Myometrial cell (primary cell): ENCODE data around the gene DNA2. TPM values are rescaled to one million over a fixed set of nuclear protein-coding genes. Genes with fewer than 3 reads are reported as not detected.

Experiments used
- total RNA-seq: library from RNA; depleted of rRNA; stranded (reverse); fragments of >200 nt; gene quantifications from 2 replicates; pipeline ENCODE4 v1.2.3, GENCODE V29; 2015

Gene DNA2, protein sequence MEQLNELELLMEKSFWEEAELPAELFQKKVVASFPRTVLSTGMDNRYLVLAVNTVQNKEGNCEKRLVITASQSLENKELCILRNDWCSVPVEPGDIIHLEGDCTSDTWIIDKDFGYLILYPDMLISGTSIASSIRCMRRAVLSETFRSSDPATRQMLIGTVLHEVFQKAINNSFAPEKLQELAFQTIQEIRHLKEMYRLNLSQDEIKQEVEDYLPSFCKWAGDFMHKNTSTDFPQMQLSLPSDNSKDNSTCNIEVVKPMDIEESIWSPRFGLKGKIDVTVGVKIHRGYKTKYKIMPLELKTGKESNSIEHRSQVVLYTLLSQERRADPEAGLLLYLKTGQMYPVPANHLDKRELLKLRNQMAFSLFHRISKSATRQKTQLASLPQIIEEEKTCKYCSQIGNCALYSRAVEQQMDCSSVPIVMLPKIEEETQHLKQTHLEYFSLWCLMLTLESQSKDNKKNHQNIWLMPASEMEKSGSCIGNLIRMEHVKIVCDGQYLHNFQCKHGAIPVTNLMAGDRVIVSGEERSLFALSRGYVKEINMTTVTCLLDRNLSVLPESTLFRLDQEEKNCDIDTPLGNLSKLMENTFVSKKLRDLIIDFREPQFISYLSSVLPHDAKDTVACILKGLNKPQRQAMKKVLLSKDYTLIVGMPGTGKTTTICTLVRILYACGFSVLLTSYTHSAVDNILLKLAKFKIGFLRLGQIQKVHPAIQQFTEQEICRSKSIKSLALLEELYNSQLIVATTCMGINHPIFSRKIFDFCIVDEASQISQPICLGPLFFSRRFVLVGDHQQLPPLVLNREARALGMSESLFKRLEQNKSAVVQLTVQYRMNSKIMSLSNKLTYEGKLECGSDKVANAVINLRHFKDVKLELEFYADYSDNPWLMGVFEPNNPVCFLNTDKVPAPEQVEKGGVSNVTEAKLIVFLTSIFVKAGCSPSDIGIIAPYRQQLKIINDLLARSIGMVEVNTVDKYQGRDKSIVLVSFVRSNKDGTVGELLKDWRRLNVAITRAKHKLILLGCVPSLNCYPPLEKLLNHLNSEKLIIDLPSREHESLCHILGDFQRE
- 4.3 and 5.3 TPM in 2 replicates for total RNA-seq

DNA sequence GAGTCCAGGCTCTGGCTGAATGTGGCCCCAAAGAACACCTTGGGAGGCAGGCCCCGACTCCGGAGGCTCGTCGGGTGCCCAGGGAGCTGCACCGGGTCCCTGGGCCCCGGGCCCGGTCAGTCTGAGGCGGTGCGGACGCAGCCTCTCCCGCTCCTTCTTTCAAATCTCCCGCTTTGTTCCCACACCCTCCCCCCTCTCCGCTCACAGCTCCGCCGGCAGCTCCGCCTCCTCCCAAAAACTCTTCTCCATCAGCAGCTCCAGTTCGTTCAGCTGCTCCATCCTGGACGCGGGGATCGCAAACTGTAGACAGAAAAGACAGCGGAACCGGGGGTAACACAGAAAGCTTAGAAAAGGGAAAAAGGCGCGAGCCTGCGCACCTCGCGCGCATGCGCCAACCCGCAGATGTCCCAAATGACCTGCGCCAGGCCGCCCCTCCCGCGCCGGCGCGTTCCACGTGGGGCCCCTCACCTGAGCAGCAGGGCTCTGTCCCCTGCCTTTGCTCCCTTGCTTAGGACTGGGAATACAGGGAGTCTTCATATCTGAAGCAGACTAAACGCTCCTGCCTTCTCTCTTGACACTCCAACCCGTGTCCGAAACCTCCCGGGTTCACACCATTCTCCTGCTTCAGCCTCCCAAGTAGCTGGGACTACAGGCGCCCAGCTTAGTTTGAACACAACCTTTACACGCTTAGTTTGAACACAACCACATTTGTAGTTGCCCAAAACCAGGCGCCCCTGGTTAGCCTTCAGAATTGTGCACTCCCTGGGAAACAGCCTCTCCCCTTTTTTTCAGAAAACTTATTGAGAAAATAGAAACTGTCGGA, at the start of gene DNA2:
DNA2 (minus strand) TSS at position 388 of the 823 bp plus-strand sequence; CDS start at position 279, 109 bp downstream.

DNA sequence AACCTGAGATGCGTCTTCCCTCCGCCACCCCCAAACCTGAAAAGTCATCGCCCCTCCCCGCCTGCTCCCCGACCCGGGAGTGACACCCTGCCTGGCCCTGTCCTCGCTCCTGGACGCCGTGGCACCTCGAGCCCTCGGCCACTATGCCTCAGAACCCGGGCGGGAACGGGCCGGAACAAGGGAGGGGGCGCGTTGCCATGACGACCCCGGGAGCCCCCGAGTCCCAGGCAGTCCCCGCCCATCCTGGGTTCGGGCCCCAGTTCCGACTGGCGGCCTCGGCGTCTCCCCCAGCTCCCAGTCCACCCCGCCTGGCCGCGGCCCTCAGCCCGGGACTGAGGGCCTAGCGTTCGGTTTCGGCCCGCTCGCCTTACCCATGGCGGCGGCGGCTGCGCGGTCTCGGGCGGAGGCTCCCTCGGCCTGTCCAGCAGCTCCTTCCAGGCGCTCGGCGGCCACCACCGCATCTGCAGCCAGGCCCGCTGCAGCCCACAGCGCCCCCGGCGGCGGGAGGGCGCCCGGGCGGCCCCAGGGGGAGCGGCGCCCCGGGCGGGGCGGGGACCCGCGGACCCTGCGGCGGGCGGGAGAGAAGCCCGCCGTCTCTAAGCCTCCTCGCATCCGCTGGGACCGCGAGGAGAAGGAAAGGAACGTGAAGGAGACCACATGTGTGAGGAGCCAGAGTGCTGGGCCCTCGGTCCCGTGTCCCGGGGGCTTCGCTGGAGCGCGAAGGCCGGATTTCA, 64.8 kb downstream of the DNA2 start, which contains the start of gene RUFY2:
RUFY2 (minus strand) TSS at position 463 of the 734 bp plus-strand sequence; CDS start at position 375, 88 bp downstream.

Other genes starting within 250 kb of the DNA2 start
- gene ATOH7, start 239.9 kb downstream of the DNA2 start, total RNA-seq: not detected in 2 replicates
- gene HNRNPH3, start 139.9 kb downstream of the DNA2 start, total RNA-seq: 18.1 and 24.2 TPM in 2 replicates
- gene PBLD, start 139.0 kb downstream of the DNA2 start, total RNA-seq: 2.9 and 4.1 TPM in 2 replicates
- 11.2 and 13.0 TPM in 2 replicates for gene RUFY2, start 64.7 kb downstream of the DNA2 start, total RNA-seq
- 8.1 and 14.7 TPM in 2 replicates for gene SLC25A16, start 55.5 kb upstream of the DNA2 start, total RNA-seq
- gene TET1, start 88.4 kb upstream of the DNA2 start, total RNA-seq: 1.7 and 2.8 TPM in 2 replicates
- 19.6 and 32.4 TPM in 2 replicates for gene CCAR1, start 249.3 kb upstream of the DNA2 start, total RNA-seq